Stimulated activated CD4-positive, alpha-beta T cell treated with anti-CD3 and anti-CD28 coated beads, TNF-alpha, amount 100 ng/mL, for 1 hour (primary cell): ENCODE data around the gene GTPBP6.
"Not testable (repeated sequence)": the region's sequence is repeated elsewhere in the genome, so short reads cannot be mapped to it uniquely, and the experiment has no call there.

Source experiments
- DNase-seq, 3 donors: peaks; one replicate each; pipeline ENCODE4 v3.0.0-alpha.2; 2020; ENCODE audit warnings: low read depth in 3 of 3, low spot score in 1 of 3

Gene GTPBP6

DNA sequence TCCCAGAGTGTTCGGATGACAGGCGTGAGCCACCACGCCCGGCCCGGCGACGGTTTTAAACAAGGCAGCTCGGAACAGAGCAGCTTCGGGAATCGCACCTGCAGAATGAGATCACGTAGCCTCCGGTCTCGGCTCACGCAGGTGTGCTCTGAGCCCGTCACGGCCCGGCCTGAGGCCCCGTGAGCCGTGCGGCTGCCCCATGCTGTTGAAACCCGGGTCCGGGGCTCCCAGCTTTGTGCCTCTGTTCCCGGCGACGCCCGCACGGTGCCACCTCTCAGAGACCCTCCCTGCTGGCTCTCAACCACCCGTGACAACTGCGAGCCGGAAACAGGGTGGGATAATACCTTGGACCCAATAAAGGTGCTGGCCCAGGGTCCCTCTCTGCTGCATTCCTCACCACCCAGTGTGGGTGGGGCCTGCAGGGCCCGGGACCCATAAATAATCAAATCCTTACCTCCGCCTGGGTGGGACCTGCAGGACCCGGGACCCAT is 50.8 kb downstream of the GTPBP6 start:
- no peak for DNase-seq

DNA sequence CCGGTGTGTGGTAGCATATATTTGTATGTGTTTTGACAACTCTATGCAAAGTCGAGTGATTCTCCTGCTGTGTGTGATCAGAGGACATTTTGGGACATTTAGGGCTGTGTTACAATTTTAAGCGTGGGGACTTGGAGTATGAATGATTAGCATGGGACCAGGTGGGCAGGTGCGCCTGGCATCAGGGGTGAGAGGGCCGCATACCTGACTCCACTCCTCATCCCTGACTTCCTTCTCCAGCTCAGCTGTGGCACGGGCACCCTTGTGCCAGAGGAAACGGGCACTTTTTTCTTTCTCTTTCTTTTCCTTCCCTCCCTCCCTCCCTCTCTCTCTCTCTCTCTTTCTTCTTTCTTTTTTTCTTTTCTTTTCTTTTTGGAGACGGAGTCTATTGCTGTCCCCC is 53.1 kb downstream of the GTPBP6 start:
- no peak for DNase-seq

- no peak for DNase-seq
Observed at GRCh38 chrX:264634-265455, 53.8 kb downstream of the GTPBP6 start.

GRCh38 chrX:264006-264405 is 54.6 kb downstream of the GTPBP6 start:
- not testable (repeated sequence) for DNase-seq

GRCh38 chrX:262381-262909 is 56.2 kb downstream of the GTPBP6 start:
- no peak for DNase-seq

- no peak for DNase-seq
Observed at GRCh38 chrX:261919-262352, 56.7 kb downstream of the GTPBP6 start.

- DNase-seq, result no peak
Observed at GRCh38 chrX:261167-261918, 57.3 kb downstream of the GTPBP6 start.

- DNase-seq, result no peak
Observed at GRCh38 chrX:259692-260355, 58.8 kb downstream of the GTPBP6 start.

DNA sequence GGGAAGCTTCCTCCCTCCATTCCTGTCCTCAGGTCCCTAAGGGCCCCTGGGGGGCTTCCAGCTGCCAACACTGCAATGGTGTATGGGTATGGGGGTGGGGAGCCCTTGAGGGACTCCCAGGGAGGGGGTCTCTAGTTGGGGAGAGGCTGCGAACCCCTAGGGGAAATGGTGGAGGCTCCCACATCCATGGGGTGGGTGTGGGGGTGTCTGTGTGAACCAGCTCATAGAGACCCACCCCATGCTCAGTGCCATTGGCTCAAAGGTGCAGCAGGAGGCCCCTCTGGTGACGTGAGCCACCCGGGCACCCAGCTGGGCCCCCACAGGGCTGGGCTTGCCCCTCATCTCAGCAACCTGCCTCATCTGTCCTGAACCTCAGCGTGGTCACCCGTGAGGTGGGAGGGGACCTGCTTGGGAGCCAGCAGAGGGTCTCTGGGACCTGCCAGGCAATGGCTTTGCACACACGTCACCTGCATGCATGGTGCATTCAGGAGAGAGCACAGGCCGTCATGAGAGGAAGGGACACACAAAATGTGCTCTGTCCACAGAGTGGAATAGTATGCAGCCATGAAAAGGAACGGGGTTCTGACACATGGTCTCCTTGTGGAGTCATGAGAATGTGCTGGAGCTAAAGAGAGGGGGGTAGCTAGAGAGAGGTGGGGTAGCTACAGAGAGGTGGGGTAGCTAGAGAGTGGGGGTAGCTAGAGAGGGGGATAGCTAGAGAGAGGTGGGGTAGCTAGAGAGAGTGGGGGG is 60.1 kb downstream of the GTPBP6 start:
- no peak for DNase-seq

DNA sequence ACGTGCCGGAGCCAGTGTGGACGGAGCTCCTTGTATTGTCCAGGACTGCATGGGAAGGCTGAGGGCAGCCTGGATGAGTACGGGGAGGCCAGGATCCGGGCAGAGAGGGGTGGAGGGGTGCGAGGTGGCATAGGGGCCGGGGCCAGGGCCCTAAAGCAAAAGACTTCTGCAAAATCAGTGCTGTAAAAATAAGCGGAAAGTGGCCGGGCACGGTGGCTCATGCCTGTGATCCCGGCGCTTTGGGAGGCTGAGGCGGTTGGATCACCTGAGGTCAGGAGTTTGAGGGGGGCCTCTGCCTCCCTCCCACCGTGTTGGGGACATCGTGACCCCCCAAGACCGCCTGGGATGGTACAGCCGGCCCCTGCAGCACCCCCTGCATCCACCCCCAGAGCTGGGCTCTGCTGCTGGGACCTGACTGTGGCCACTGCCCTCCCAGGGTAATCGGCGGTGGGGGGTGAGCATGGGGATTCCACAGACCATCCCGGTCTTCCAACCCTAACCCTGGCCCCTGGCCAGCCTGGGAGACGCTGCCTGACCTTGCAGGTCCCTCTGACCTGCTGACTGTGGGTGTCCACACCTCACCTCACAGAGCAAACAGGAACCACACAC is 60.8 kb downstream of the GTPBP6 start:
- DNase-seq, result no peak

GRCh38 chrX:257054-257453 is 61.5 kb downstream of the GTPBP6 start:
- not testable (repeated sequence) for DNase-seq

- DNase-seq, result no peak
Observed at GRCh38 chrX:255923-256331, 62.7 kb downstream of the GTPBP6 start.
